Measurements from ENCODE around the gene SLC8B1.

- no peak for TF ChIP-seq POLR2A (IDR thresholded peaks at IDR 0.05)
- no peak for TF ChIP-seq POLR2AphosphoS5 (IDR thresholded peaks at IDR 0.05)
- TF ChIP-seq, protein P1, sequence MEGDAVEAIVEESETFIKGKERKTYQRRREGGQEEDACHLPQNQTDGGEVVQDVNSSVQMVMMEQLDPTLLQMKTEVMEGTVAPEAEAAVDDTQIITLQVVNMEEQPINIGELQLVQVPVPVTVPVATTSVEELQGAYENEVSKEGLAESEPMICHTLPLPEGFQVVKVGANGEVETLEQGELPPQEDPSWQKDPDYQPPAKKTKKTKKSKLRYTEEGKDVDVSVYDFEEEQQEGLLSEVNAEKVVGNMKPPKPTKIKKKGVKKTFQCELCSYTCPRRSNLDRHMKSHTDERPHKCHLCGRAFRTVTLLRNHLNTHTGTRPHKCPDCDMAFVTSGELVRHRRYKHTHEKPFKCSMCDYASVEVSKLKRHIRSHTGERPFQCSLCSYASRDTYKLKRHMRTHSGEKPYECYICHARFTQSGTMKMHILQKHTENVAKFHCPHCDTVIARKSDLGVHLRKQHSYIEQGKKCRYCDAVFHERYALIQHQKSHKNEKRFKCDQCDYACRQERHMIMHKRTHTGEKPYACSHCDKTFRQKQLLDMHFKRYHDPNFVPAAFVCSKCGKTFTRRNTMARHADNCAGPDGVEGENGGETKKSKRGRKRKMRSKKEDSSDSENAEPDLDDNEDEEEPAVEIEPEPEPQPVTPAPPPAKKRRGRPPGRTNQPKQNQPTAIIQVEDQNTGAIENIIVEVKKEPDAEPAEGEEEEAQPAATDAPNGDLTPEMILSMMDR (IDR thresholded peaks at IDR 0.05): no peak
Observed at GRCh38 chr12:113268621-113269020, 66.3 kb downstream of the SLC8B1 start.
